Measurements from ENCODE around the gene CCDC80.

CCDC80 gene

GRCh38 chr3:112688085-112688769 lies 47.3 kb upstream of the CCDC80 start:
- Histone ChIP-seq H3K9me3 (ENCODE audit: control insufficient read depth, insufficient read depth, low read depth, low read length) (no peaks in the 10 kb centered on the region), H3K27ac (ENCODE audit: extremely low read depth, low read depth, low read length) (no peak overlapping the region), H3K4me1 (ENCODE audit: control insufficient read depth, insufficient read depth, low read length) (no peaks in the 10 kb centered on the region), H3K4me3 (ENCODE audit: low read depth, low read length) (no peak overlapping the region), H3K36me3 (ENCODE audit: control insufficient read depth in 2 of 2, insufficient read depth in 1 of 2, low read length in 2 of 2) (no peaks in the 10 kb centered on the region)
- CTCF ChIA-PET: interaction anchor here (1.0 kb wide), 1 partner anchor 46 kb away, joined by 3 read pairs; no protein-coding TSS in a partner anchor
- POLR2A ChIA-PET: interaction anchor here (1.0 kb wide), 1 partner anchor 37 kb away, joined by 4 read pairs; no protein-coding TSS in a partner anchor
- no peak for TF ChIP-seq ZNF19 (tag by site-specific recombination; IDR thresholded peaks at IDR 0.05; ENCODE audit: low read depth)
- peak; percentile 90 for TF ChIP-seq FEZF1 (tag by site-specific recombination; IDR thresholded peaks at IDR 0.05)
- peak; percentile 79 for TF ChIP-seq WT1 (tag by site-specific recombination; IDR thresholded peaks at IDR 0.05)
- TF ChIP-seq ZNF580 (tag by site-specific recombination; IDR thresholded peaks at IDR 0.05): 0 out of 2 replicates have a peak, but pooled peaks have one; percentile 54
- TF ChIP-seq, protein P1, sequence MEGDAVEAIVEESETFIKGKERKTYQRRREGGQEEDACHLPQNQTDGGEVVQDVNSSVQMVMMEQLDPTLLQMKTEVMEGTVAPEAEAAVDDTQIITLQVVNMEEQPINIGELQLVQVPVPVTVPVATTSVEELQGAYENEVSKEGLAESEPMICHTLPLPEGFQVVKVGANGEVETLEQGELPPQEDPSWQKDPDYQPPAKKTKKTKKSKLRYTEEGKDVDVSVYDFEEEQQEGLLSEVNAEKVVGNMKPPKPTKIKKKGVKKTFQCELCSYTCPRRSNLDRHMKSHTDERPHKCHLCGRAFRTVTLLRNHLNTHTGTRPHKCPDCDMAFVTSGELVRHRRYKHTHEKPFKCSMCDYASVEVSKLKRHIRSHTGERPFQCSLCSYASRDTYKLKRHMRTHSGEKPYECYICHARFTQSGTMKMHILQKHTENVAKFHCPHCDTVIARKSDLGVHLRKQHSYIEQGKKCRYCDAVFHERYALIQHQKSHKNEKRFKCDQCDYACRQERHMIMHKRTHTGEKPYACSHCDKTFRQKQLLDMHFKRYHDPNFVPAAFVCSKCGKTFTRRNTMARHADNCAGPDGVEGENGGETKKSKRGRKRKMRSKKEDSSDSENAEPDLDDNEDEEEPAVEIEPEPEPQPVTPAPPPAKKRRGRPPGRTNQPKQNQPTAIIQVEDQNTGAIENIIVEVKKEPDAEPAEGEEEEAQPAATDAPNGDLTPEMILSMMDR (tag by site-specific recombination; IDR thresholded peaks at IDR 0.05): no peak
- TF ChIP-seq PRDM6 (tag by site-specific recombination; IDR thresholded peaks at IDR 0.05): peak; percentile 82
- TF ChIP-seq OSR2 (tag by site-specific recombination; IDR thresholded peaks at IDR 0.05): peak; percentile 87
- TF ChIP-seq, protein P2, sequence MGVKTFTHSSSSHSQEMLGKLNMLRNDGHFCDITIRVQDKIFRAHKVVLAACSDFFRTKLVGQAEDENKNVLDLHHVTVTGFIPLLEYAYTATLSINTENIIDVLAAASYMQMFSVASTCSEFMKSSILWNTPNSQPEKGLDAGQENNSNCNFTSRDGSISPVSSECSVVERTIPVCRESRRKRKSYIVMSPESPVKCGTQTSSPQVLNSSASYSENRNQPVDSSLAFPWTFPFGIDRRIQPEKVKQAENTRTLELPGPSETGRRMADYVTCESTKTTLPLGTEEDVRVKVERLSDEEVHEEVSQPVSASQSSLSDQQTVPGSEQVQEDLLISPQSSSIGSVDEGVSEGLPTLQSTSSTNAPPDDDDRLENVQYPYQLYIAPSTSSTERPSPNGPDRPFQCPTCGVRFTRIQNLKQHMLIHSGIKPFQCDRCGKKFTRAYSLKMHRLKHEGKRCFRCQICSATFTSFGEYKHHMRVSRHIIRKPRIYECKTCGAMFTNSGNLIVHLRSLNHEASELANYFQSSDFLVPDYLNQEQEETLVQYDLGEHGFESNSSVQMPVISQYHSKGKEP (tag by site-specific recombination; IDR thresholded peaks at IDR 0.05): 0 out of 2 replicates have a peak, but pooled peaks have one; percentile 20
- 0 out of 2 replicates have a peak, but pooled peaks have one; percentile 22 for TF ChIP-seq TSHZ1 (tag by site-specific recombination; IDR thresholded peaks at IDR 0.05; ENCODE audit: borderline replicate concordance)
- TF ChIP-seq, protein P3, sequence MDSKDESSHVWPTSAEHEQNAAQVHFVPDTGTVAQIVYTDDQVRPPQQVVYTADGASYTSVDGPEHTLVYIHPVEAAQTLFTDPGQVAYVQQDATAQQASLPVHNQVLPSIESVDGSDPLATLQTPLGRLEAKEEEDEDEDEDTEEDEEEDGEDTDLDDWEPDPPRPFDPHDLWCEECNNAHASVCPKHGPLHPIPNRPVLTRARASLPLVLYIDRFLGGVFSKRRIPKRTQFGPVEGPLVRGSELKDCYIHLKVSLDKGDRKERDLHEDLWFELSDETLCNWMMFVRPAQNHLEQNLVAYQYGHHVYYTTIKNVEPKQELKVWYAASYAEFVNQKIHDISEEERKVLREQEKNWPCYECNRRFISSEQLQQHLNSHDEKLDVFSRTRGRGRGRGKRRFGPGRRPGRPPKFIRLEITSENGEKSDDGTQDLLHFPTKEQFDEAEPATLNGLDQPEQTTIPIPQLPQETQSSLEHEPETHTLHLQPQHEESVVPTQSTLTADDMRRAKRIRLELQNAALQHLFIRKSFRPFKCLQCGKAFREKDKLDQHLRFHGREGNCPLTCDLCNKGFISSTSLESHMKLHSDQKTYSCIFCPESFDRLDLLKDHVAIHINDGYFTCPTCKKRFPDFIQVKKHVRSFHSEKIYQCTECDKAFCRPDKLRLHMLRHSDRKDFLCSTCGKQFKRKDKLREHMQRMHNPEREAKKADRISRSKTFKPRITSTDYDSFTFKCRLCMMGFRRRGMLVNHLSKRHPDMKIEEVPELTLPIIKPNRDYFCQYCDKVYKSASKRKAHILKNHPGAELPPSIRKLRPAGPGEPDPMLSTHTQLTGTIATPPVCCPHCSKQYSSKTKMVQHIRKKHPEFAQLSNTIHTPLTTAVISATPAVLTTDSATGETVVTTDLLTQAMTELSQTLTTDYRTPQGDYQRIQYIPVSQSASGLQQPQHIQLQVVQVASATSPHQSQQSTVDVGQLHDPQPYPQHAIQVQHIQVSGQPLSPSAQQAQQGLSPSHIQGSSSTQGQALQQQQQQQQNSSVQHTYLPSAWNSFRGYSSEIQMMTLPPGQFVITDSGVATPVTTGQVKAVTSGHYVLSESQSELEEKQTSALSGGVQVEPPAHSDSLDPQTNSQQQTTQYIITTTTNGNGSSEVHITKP (tag by site-specific recombination; IDR thresholded peaks at IDR 0.05): no peak
- no peak for TF ChIP-seq ZNF571 (tag by site-specific recombination; IDR thresholded peaks at IDR 0.05)
- TF ChIP-seq, protein P4, sequence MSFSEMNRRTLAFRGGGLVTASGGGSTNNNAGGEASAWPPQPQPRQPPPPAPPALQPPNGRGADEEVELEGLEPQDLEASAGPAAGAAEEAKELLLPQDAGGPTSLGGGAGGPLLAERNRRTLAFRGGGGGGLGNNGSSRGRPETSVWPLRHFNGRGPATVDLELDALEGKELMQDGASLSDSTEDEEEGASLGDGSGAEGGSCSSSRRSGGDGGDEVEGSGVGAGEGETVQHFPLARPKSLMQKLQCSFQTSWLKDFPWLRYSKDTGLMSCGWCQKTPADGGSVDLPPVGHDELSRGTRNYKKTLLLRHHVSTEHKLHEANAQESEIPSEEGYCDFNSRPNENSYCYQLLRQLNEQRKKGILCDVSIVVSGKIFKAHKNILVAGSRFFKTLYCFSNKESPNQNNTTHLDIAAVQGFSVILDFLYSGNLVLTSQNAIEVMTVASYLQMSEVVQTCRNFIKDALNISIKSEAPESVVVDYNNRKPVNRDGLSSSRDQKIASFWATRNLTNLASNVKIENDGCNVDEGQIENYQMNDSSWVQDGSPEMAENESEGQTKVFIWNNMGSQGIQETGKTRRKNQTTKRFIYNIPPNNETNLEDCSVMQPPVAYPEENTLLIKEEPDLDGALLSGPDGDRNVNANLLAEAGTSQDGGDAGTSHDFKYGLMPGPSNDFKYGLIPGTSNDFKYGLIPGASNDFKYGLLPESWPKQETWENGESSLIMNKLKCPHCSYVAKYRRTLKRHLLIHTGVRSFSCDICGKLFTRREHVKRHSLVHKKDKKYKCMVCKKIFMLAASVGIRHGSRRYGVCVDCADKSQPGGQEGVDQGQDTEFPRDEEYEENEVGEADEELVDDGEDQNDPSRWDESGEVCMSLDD (tag by site-specific recombination; IDR thresholded peaks at IDR 0.05): no peak
- TF ChIP-seq ATF2 (tag by site-specific recombination; IDR thresholded peaks at IDR 0.05; ENCODE audit: low read depth): 0 out of 2 replicates have a peak, but pooled peaks have one; percentile 28
- TF ChIP-seq, protein P5, sequence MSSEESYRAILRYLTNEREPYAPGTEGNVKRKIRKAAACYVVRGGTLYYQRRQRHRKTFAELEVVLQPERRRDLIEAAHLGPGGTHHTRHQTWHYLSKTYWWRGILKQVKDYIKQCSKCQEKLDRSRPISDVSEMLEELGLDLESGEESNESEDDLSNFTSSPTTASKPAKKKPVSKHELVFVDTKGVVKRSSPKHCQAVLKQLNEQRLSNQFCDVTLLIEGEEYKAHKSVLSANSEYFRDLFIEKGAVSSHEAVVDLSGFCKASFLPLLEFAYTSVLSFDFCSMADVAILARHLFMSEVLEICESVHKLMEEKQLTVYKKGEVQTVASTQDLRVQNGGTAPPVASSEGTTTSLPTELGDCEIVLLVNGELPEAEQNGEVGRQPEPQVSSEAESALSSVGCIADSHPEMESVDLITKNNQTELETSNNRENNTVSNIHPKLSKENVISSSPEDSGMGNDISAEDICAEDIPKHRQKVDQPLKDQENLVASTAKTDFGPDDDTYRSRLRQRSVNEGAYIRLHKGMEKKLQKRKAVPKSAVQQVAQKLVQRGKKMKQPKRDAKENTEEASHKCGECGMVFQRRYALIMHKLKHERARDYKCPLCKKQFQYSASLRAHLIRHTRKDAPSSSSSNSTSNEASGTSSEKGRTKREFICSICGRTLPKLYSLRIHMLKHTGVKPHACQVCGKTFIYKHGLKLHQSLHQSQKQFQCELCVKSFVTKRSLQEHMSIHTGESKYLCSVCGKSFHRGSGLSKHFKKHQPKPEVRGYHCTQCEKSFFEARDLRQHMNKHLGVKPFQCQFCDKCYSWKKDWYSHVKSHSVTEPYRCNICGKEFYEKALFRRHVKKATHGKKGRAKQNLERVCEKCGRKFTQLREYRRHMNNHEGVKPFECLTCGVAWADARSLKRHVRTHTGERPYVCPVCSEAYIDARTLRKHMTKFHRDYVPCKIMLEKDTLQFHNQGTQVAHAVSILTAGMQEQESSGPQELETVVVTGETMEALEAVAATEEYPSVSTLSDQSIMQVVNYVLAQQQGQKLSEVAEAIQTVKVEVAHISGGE (tag by site-specific recombination; conservative IDR thresholded peaks at IDR 0.05; ENCODE audit: low read depth): no peak
